Subcutaneous abdominal adipose tissue (tissue), 5 donors: ENCODE results near the gene GNRH2.
"Not testable (repeated sequence)": the region's sequence is repeated elsewhere in the genome, so short reads cannot be mapped to it uniquely, and the experiment has no call there.

Source experiments
- H3K27ac ChIP-seq: one replicate; pipeline ENCODE4 v1.7.0; 2013; ENCODE audit warnings: low read depth, mild to moderate bottlenecking, inconsistent platforms, low read length, moderate library complexity
- H3K27me3 ChIP-seq, 5 donors: one replicate each; pipeline ENCODE4 v1.7.0; 2013; ENCODE audit warnings: low read length in 5 of 5, inconsistent platforms in 1 of 5; ENCODE audit not compliant: control insufficient read depth in 5 of 5, insufficient read depth in 4 of 5
- H3K36me3 ChIP-seq, 5 donors: one replicate each; pipeline ENCODE4 v1.7.0; 2013; ENCODE audit warnings: low read length in 5 of 5; ENCODE audit not compliant: control insufficient read depth in 5 of 5, insufficient read depth in 5 of 5
- H3K4me1 ChIP-seq, 5 donors: one replicate each; pipeline ENCODE4 v1.7.0; 2013; ENCODE audit warnings: low read length in 5 of 5, mild to moderate bottlenecking in 3 of 5, moderate library complexity in 1 of 5; ENCODE audit not compliant: control insufficient read depth in 5 of 5, insufficient read depth in 5 of 5
- H3K4me3 ChIP-seq, 5 donors: one replicate each; pipeline ENCODE4 v1.7.0; 2013; ENCODE audit warnings: low read length in 5 of 5, low read depth in 1 of 5
- H3K9ac ChIP-seq, 5 donors: one replicate each; pipeline ENCODE4 v1.7.0; 2013; ENCODE audit warnings: low read length in 5 of 5, mild to moderate bottlenecking in 4 of 5, moderate library complexity in 3 of 5
- H3K9me3 ChIP-seq, 5 donors: one replicate each; pipeline ENCODE4 v1.7.0; 2013; ENCODE audit warnings: low read length in 5 of 5; ENCODE audit not compliant: control insufficient read depth in 5 of 5
- donor health status: healthy.
- donor health status: healthy.
- donor health status: healthy.
- donor health status: healthy.
- donor health status: healthy.

GNRH2 gene

DNA sequence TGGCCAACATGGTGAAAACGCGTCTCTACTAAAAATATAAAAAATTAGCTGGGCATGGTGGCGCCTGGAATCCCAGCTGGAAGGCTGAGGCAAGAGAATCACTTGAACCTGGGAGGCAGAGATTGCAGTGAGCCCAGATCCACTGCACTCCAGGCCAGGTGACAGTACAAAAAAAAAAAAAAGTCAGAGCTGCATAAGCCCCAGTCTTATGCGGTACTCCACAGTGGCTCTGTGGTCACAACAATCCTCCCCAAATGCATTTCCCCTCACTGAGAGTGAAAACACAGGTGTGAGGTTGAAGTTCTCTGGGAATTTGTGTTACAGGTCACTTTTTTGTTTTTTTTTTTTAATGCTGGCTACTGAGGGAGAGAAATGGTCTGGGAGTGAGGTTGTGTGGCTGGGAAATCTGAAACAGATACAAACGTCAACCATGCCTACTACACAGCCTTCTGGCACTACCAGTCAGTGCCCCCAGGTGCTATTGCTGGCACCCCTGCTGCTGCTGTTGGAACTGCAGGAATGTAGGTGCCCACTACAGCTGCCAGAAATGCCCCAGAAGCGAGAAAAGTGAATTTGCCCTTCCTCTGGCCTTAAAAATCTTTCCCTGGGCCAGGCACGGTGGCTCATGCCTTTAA is 8.1 kb downstream of the GNRH2 start:
- Histone ChIP-seq H3K36me3 (peaks cover 0 to 28% (median 26%) of the 10 kb centered on the region in 5 donors), H3K9me3 (no peaks in the 10 kb centered on the region), H3K27ac (no peak overlapping the region), H3K27me3 (no peaks in the 10 kb centered on the region), H3K9ac (no peak overlapping the region), H3K4me3 (no peak overlapping the region), H3K4me1 (peaks cover 2 to 20% (median 7%) of the 10 kb centered on the region in 5 donors)

DNA sequence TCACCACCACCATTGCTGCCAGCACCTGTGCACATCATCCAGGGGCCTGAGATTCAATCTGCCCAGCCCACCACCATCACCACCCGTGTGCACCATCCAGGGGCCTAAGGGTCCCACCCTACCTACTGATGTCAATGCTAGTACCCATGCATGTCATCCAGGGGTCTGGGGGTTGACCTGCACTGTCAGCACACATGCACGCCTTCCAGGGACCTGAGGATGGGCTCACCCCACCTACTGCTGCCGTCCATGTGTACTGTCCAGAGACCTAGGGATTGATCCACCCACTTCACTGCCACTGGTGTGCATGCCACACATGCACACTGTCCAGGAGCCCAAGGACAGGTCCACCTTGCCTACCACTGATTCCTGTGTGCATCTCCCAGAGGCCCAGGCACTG is 16.1 kb downstream of the GNRH2 start:
- Histone ChIP-seq H3K9me3 (no peaks in the 10 kb centered on the region), H3K4me3 (no peak overlapping the region), H3K9ac (no peak overlapping the region), H3K4me1 (peaks cover 0 to 7% (median 5%) of the 10 kb centered on the region in 5 donors), H3K27me3 (no peaks in the 10 kb centered on the region), H3K36me3 (no peaks in the 10 kb centered on the region), H3K27ac (no peak overlapping the region)

GRCh38 chr20:3064119-3064518 is 20.7 kb downstream of the GNRH2 start:
- H3K4me1 ChIP-seq: peaks cover 2 to 35% (median 23%) of the 10 kb centered on the region in 5 donors
- H3K27ac ChIP-seq: not testable (repeated sequence)

GRCh38 chr20:3067139-3068014 is 24.0 kb downstream of the GNRH2 start:
- Histone ChIP-seq H3K9ac (peak overlapping the region in 2 of 5 donors; percentile 26 to 52), H3K27me3 (peaks cover 0 to 2% (median 0%) of the 10 kb centered on the region in 5 donors), H3K36me3 (no peaks in the 10 kb centered on the region), H3K9me3 (no peaks in the 10 kb centered on the region), H3K4me3 (no peak overlapping the region), H3K27ac (peak overlapping the region; percentile 82), H3K4me1 (peaks cover 2 to 49% (median 30%) of the 10 kb centered on the region in 5 donors)

More at GRCh38 chr20:3064119-3064518, 20.7 kb downstream of the GNRH2 start:
- H3K9me3 ChIP-seq, H3K9ac ChIP-seq, H3K36me3 ChIP-seq, H3K4me3 ChIP-seq, H3K27me3 ChIP-seq: not testable (repeated sequence)

DNA sequence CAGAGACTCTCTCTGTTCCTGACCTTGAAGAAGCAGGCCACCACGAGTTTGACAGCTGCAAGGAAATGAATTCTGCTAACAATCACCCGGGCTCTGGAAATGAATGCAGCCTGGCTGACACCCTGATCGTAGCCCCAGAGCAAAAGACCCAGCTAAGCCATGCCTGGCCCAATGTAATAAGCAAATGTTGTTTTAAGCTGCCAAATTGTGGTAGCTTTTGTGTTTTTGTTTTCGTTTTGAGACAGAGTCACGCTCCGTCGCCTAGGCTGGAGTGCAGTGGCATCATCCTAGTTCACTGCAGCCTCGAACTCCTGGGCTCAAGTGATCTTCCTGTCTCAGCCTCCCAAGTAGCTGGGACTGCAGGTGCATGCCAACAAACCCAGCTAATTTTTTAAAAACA is 24.7 kb downstream of the GNRH2 start:
- Histone ChIP-seq H3K36me3 (no peaks in the 10 kb centered on the region), H3K27ac (peak overlapping the region; percentile 82), H3K4me3 (no peak overlapping the region), H3K27me3 (peaks cover 0 to 2% (median 0%) of the 10 kb centered on the region in 5 donors), H3K9ac (peak overlapping the region in 2 of 5 donors; percentile 26 to 52), H3K4me1 (peaks cover 2 to 51% (median 37%) of the 10 kb centered on the region in 5 donors), H3K9me3 (no peaks in the 10 kb centered on the region)

DNA sequence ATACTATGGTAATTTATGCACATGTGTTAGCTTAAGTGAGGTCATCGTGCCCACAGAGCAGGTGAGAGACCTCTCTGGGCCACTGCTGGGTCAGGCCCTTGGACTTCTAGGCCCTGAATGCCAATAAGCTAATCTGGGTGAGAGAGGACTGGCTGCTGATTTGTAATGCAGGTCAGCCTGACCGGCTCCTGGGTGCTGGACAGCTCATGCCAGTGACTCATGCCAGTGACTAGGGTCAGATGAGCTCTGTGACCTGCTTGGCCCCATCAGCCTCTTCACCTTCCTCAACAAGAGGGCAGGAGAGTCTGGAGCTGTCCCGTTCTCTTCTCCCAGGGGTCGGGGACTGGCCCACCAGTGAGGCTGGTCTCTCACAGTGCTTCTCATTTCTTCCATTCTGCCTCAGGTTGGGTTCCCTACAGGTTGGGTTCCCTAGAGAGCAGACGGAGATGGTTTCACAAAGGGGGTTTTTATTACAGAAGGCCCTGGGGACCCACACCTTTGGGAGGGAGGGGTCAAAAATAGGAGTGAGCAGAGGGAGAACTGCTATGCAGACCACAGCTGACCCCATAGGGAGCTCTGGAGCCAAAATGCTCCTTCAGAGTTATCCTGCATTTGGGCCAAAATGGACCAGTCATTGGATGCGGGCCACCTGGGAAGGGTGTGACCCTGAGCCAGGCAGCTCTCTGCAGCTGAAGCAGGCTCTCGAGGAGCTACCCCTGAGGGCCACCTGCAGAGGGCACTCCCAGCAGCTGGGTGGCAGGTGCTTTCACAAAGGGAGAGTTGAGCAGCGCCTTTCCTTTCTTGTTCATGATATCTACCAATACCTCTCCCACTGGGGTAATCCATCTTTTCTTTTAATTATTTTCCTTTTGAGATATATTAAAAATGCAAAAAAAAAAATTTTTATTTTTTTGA is 25.8 kb downstream of the GNRH2 start:
- peaks cover 2 to 51% (median 37%) of the 10 kb centered on the region in 5 donors for H3K4me1 ChIP-seq
- H3K9me3 ChIP-seq: no peaks in the 10 kb centered on the region
- no peak overlapping the region for H3K4me3 ChIP-seq
- H3K36me3 ChIP-seq: no peaks in the 10 kb centered on the region
- peak overlapping the region in 2 of 5 donors; percentile 22 to 52 for H3K9ac ChIP-seq
- peaks cover 0 to 2% (median 0%) of the 10 kb centered on the region in 5 donors for H3K27me3 ChIP-seq
- H3K27ac ChIP-seq: peak overlapping the region; percentile 82

GRCh38 chr20:3070725-3071124 is 27.3 kb downstream of the GNRH2 start:
- Histone ChIP-seq H3K9me3 (no peaks in the 10 kb centered on the region), H3K36me3 (no peaks in the 10 kb centered on the region), H3K4me3 (peak overlapping the region in 2 of 5 donors; percentile 30 to 59), H3K27me3 (peaks cover 0 to 2% (median 0%) of the 10 kb centered on the region in 5 donors), H3K27ac (no peak overlapping the region), H3K4me1 (peaks cover 2 to 51% (median 37%) of the 10 kb centered on the region in 5 donors), H3K9ac (peak overlapping the region in 2 of 5 donors; percentile 8 to 66)

GRCh38 chr20:3071266-3071609 is 27.8 kb downstream of the GNRH2 start:
- Histone ChIP-seq H3K9me3 (no peaks in the 10 kb centered on the region), H3K27me3 (peaks cover 0 to 2% (median 0%) of the 10 kb centered on the region in 5 donors), H3K4me1 (peaks cover 2 to 46% (median 32%) of the 10 kb centered on the region in 5 donors), H3K27ac (no peak overlapping the region), H3K4me3 (peak overlapping the region in 4 of 5 donors; percentile 56 to 67 (median 62)), H3K9ac (peak overlapping the region in 3 of 5 donors; percentile 8 to 67 (median 66)), H3K36me3 (no peaks in the 10 kb centered on the region)

DNA sequence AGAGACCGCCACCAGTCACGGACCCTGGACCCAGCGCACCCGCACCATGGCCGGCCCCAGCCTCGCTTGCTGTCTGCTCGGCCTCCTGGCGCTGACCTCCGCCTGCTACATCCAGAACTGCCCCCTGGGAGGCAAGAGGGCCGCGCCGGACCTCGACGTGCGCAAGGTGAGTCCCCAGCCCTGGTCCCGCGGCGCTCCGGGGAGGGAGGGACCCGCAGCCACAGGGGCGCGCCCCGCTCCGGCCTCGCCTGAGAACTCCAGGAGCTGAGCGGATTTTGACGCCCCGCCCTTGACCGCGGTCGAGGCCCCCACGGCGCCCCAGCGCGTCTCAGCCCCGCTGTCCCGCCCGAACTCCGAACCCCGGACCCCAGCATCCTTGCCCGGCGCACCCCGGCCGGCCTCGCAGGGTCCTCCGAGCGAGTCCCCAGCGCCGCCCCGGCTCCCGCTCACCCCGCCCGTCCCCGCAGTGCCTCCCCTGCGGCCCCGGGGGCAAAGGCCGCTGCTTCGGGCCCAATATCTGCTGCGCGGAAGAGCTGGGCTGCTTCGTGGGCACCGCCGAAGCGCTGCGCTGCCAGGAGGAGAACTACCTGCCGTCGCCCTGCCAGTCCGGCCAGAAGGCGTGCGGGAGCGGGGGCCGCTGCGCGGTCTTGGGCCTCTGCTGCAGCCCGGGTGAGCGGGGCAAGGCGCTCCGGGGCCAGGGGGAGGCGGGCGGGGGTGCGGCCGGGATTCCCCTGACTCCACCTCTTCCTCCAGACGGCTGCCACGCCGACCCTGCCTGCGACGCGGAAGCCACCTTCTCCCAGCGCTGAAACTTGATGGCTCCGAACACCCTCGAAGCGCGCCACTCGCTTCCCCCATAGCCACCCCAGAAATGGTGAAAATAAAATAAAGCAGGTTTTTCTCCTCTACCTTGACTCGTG is 28.4 kb downstream of the GNRH2 start, which contains the start of gene OXT:
TSS of gene OXT (plus strand) at position 11 of the 920 bp plus-strand sequence. CDS start at position 47, 36 bp downstream.
- Histone ChIP-seq H3K4me1 (peaks cover 2 to 42% (median 28%) of the 10 kb centered on the region in 5 donors), H3K9ac (peak within 1 kb of the TSS in 4 of 5 donors; percentile 8 to 67 (median 41)), H3K36me3 (no peaks in the 10 kb centered on the region), H3K9me3 (no peaks in the 10 kb centered on the region), H3K4me3 (peak within 1 kb of the TSS in 4 of 5 donors; percentile 56 to 67 (median 62)), H3K27ac (no peak within 1 kb of the TSS), H3K27me3 (peaks cover 0 to 2% (median 0%) of the 10 kb centered on the region in 5 donors)
